Right atrium auricular region (tissue), 2 donors: Measurements from ENCODE around the gene COX20. TPM values are rescaled to one million over a fixed set of nuclear protein-coding genes. Genes with fewer than 3 reads are reported as not detected.

Source experiments
- DNase-seq: peaks from one replicate; pipeline ENCODE4 v3.0.0-alpha.2; 2019; ENCODE audit warnings: low spot score
- H3K27ac ChIP-seq, 2 donors: fragments of 200-600 bp; sonication (generic); 1 replicate in 1 of 2; 2 replicates in 1 of 2; pipeline ENCODE4 v1.5.1; 2016 to 2019
- H3K27me3 ChIP-seq, 2 donors: fragments of 200-600 bp; sonication (generic); one replicate each; pipeline versions ENCODE4 v1.5.1 to v1.6.0; 2017 to 2019
- H3K36me3 ChIP-seq: fragments of 200-600 bp; sonication (generic); one replicate; pipeline ENCODE4 v1.5.1; 2016
- H3K4me1 ChIP-seq, 2 donors: fragments of 200-600 bp; sonication (generic); one replicate each; pipeline versions ENCODE4 v1.5.1 to v1.6.0; 2017 to 2019
- H3K4me3 ChIP-seq, 2 donors: fragments of 200-600 bp; sonication (generic); 1 replicate in 1 of 2; 2 replicates in 1 of 2; pipeline ENCODE4 v1.5.1; 2017 to 2019; ENCODE audit warnings: mild to moderate bottlenecking in 1 of 2, moderate library complexity in 1 of 2
- H3K9me3 ChIP-seq, 2 donors: fragments of 200-600 bp; sonication (generic); one replicate each; pipeline ENCODE4 v1.5.1; 2019
- total RNA-seq, 2 donors: library from RNA; depleted of rRNA; stranded (reverse); fragments of >200 nt; gene quantifications; one replicate each; pipeline ENCODE4 v1.1.0, GENCODE V29; 2016
- TF ChIP-seq, protein P1 (sequence below), 2 donors: fragments of 200-600 bp; sonication (generic); IDR thresholded peaks; one replicate each; pipeline ENCODE4 v1.5.1; 2019; ENCODE audit warnings: antibody characterized with exemption in 2 of 2

The COX20 gene
- total RNA-seq, 2 donors from 2014 or later: 57.3 to 64.7 TPM

DNA sequence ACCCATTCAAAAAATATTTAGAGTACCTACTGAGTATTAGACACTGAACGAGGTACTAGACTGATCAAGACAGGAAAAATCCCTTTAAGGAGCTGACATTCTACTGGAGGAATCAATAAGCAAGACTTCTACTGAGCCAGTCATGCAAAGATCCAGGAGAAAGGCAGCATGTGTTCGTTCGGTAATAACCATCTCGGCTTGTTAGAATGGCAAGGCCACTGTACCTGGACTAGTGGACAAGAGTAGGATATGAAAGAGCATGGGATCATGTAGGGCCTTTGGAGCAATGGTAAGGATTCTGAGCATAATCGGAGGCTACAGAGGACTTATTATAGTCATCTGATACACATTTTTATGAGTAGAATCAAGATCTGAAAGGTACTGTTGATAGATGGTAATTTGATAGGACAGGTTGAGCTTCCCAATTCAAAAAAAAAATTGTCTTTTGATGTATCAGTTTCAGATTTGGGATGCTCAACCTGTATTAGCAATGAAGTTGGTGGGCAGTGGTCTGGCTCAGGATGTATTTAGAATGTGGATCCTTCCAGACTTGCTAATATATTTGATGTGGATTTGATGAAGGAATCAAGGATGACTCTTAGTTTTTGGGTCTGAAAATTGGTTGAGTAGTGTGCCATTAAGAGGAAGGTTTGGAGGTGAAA is 2.3 kb downstream of the COX20 start:
- H3K4me3 ChIP-seq: no peak overlapping the region
- TF ChIP-seq, protein P1, sequence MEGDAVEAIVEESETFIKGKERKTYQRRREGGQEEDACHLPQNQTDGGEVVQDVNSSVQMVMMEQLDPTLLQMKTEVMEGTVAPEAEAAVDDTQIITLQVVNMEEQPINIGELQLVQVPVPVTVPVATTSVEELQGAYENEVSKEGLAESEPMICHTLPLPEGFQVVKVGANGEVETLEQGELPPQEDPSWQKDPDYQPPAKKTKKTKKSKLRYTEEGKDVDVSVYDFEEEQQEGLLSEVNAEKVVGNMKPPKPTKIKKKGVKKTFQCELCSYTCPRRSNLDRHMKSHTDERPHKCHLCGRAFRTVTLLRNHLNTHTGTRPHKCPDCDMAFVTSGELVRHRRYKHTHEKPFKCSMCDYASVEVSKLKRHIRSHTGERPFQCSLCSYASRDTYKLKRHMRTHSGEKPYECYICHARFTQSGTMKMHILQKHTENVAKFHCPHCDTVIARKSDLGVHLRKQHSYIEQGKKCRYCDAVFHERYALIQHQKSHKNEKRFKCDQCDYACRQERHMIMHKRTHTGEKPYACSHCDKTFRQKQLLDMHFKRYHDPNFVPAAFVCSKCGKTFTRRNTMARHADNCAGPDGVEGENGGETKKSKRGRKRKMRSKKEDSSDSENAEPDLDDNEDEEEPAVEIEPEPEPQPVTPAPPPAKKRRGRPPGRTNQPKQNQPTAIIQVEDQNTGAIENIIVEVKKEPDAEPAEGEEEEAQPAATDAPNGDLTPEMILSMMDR (IDR thresholded peaks at IDR 0.05): no peak
- DNase-seq: no peak
- peak overlapping the region; percentile 99 to 100 for H3K27ac ChIP-seq
- H3K36me3 ChIP-seq: peaks cover 18% of the 10 kb centered on the region
- peaks cover 0 to 60% of the 10 kb centered on the region in 2 donors for H3K4me1 ChIP-seq
- H3K9me3 ChIP-seq: no peaks in the 10 kb centered on the region
- H3K27me3 ChIP-seq: no peaks in the 10 kb centered on the region

DNA sequence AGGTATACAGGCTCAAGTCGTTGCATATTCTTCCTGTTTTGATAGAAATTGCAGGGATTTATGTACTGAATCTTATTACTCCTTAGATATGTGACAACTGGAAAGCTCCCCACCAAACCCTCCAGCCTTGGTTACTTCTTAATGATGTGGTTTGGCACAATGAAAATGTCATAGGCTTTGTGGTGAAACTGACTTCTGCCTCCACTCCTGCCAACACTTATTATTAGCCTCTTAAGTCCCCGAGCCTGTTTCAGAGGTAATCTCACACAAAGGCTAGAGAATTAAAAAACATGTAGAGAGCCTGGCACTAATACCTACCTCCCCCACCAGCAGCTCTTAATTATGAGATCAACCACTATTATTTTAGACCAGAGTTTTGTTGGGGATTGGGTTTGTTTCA is 4.2 kb downstream of the COX20 start:
- Histone ChIP-seq H3K4me1 (peaks cover 0 to 52% of the 10 kb centered on the region in 2 donors), H3K27me3 (no peaks in the 10 kb centered on the region), H3K9me3 (no peaks in the 10 kb centered on the region), H3K36me3 (peaks cover 37% of the 10 kb centered on the region), H3K4me3 (no peak overlapping the region), H3K27ac (no peak overlapping the region)
- no peak for DNase-seq
- TF ChIP-seq, protein P1 (IDR thresholded peaks at IDR 0.05): no peak

DNA sequence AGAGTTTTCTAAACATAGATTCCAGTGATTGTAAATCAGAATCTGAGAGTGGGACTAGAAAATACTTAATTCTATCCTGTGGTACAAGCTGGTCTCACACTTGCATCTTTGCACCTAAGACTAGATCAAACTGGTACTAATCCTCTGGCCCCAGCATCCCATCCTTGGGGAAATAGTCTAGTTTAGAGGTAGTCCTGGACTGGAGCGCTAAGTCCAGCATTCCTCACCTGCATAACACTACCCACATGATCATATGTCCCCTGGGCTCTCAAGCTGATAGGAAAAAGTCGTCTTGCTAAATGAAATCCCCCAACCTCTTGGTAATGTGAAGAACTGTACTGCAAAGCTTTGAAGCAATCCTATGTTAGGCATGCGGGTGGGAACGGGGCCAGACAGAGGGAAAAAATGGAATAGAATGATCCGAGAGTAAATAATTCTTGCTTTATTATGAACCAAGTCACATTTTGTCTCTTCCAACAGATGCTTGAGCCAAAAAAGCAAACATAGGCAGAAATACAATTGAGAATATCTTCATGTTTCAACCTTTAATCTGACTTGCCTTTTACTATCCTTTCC is 4.8 kb downstream of the COX20 start:
- H3K9me3 ChIP-seq: no peaks in the 10 kb centered on the region
- no peak overlapping the region for H3K27ac ChIP-seq
- TF ChIP-seq, protein P1 (IDR thresholded peaks at IDR 0.05): no peak
- peaks cover 0 to 52% of the 10 kb centered on the region in 2 donors for H3K4me1 ChIP-seq
- no peaks in the 10 kb centered on the region for H3K27me3 ChIP-seq
- no peak for DNase-seq
- peaks cover 43% of the 10 kb centered on the region for H3K36me3 ChIP-seq
- H3K4me3 ChIP-seq: no peak overlapping the region

DNA sequence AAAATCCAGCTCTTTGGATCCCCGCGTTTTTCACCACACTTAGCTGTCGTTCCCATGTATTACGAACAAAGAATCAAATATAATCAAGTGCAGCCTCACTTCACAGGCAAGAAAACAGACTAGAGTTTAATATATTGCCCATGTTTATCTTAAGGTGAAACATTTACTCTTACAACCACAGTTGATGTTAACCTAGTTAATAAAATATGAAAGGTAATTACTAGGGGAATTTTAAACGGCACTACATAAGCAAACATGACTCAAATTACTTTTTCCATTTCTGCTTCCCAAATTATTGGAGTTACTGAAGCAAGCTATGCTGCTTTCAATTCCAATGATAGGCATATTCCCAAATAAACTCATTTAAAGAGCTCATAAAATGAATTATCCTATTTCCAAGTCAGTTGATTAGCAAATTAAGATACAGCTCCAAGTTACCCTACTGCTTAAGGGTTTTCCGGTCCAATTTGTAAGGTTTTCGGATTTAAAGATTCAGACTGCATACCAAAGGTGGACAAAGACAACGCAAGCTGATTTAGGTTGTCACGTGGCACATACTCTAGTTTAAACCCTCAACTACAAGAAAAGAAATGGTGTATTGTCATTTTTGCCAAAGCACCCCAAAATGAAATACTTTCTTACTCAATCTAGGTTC is 5.9 kb downstream of the COX20 start:
- no peaks in the 10 kb centered on the region for H3K27me3 ChIP-seq
- TF ChIP-seq, protein P1 (IDR thresholded peaks at IDR 0.05): no peak
- no peaks in the 10 kb centered on the region for H3K9me3 ChIP-seq
- peaks cover 0 to 48% of the 10 kb centered on the region in 2 donors for H3K4me1 ChIP-seq
- H3K36me3 ChIP-seq: peaks cover 54% of the 10 kb centered on the region
- no peak overlapping the region for H3K27ac ChIP-seq
- DNase-seq: no peak
- no peak overlapping the region for H3K4me3 ChIP-seq

DNA sequence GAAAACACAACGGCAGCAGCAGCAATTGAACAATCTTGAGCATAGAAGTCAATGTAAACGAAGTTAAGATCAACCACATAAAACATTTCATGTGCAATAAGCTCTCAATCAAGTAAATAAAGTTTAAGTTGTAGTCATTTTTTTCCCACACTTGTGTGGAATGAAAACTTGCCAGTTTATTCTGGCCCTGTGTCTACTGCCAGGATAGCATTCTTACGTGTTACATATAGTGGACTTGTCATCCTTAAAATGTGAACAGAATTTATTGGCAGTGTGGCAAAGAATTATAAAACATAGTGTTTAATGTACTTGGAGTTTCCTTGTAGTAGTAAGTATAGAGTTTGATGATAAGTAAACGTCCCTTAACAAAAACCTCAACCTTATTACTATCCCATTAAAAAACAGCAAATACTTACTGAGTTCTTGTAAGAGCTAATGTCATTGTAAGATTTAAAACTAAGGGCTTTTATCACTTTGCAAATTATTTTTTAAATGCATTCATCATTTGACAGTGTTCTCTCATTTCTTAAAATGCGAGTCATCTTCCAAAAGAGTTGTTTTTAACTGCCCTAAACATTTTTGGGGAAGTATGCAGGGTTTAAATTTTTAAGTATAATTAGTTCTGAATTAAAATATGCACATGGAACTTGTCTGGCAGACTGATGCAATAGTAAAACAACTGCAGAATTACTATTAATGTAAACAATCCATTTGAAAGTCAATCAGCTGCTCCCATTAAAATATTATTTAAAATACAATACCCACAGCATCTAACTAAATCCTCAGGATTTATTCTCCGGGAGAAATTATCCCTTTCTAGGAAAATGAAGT is 7.9 kb downstream of the COX20 start:
- Histone ChIP-seq H3K36me3 (peaks cover 70% of the 10 kb centered on the region), H3K9me3 (no peaks in the 10 kb centered on the region), H3K27ac (no peak overlapping the region), H3K27me3 (no peaks in the 10 kb centered on the region), H3K4me1 (peaks cover 0 to 30% of the 10 kb centered on the region in 2 donors), H3K4me3 (no peak overlapping the region)
- DNase-seq: no peak
- TF ChIP-seq, protein P1 (IDR thresholded peaks at IDR 0.05): no peak
